Mucosa of rectum (tissue), 2 donors: ENCODE measurements around the gene MAP4K3.

Experiments
- H3K27ac ChIP-seq, 2 donors: one replicate each; pipeline ENCODE4 v1.7.0; 2013; ENCODE audit warnings: inconsistent platforms in 2 of 2, low read depth in 2 of 2, low read length in 2 of 2
- H3K27me3 ChIP-seq, 2 donors: one replicate each; pipeline ENCODE4 v1.7.0; 2013; ENCODE audit warnings: low read length in 2 of 2; ENCODE audit not compliant: control insufficient read depth in 2 of 2, insufficient read depth in 2 of 2
- H3K36me3 ChIP-seq, 2 donors: one replicate each; pipeline ENCODE4 v1.7.0; 2013; ENCODE audit warnings: low read length in 2 of 2; ENCODE audit not compliant: control insufficient read depth in 2 of 2, insufficient read depth in 2 of 2
- H3K4me1 ChIP-seq, 2 donors: one replicate each; pipeline ENCODE4 v1.7.0; 2013; ENCODE audit warnings: low read length in 2 of 2, mild to moderate bottlenecking in 1 of 2; ENCODE audit not compliant: control insufficient read depth in 2 of 2, insufficient read depth in 2 of 2
- H3K4me3 ChIP-seq, 2 donors: one replicate each; pipeline ENCODE4 v1.7.0; 2013; ENCODE audit warnings: low read length in 2 of 2
- H3K9ac ChIP-seq, 2 donors: one replicate each; pipeline ENCODE4 v1.7.0; 2013; ENCODE audit warnings: low read length in 2 of 2, low read depth in 1 of 2, mild to moderate bottlenecking in 1 of 2
- H3K9me3 ChIP-seq, 2 donors: one replicate each; pipeline ENCODE4 v1.7.0; 2013; ENCODE audit warnings: low read length in 2 of 2; ENCODE audit not compliant: control insufficient read depth in 2 of 2
- donor health status: healthy.
- donor health status: Normal muscosa, but diverticular disease.

Gene MAP4K3

GRCh38 chr2:39289609-39290008, 147.5 kb downstream of the MAP4K3 start:
- no peak overlapping the region for H3K9ac ChIP-seq
- no peak overlapping the region for H3K27ac ChIP-seq
- H3K36me3 ChIP-seq: peaks cover 26 to 29% of the 10 kb centered on the region in 2 donors

GRCh38 chr2:39283561-39283960, 153.5 kb downstream of the MAP4K3 start:
- H3K4me3 ChIP-seq: no peak overlapping the region
- peaks cover 17 to 25% of the 10 kb centered on the region in 2 donors for H3K36me3 ChIP-seq
- no peak overlapping the region for H3K9ac ChIP-seq
- no peak overlapping the region for H3K27ac ChIP-seq
- H3K27me3 ChIP-seq: no peaks in the 10 kb centered on the region
- H3K9me3 ChIP-seq: no peaks in the 10 kb centered on the region
- H3K4me1 ChIP-seq: no peaks in the 10 kb centered on the region

More at GRCh38 chr2:39289609-39290008, 147.5 kb downstream of the MAP4K3 start:
- H3K27me3 ChIP-seq: no peaks in the 10 kb centered on the region
- no peaks in the 10 kb centered on the region for H3K4me1 ChIP-seq
- H3K9me3 ChIP-seq: no peaks in the 10 kb centered on the region
- no peak overlapping the region for H3K4me3 ChIP-seq

- Histone ChIP-seq H3K27me3 (no peaks in the 10 kb centered on the region), H3K4me3 (no peak overlapping the region), H3K36me3 (peaks cover 23 to 25% of the 10 kb centered on the region in 2 donors), H3K9ac (no peak overlapping the region), H3K9me3 (no peaks in the 10 kb centered on the region), H3K27ac (no peak overlapping the region), H3K4me1 (no peaks in the 10 kb centered on the region)
Measured at GRCh38 chr2:39281391-39281790, 155.7 kb downstream of the MAP4K3 start.

GRCh38 chr2:39275016-39275415, 162.1 kb downstream of the MAP4K3 start:
- Histone ChIP-seq H3K36me3 (peaks cover 22 to 34% of the 10 kb centered on the region in 2 donors), H3K9me3 (no peaks in the 10 kb centered on the region), H3K27me3 (no peaks in the 10 kb centered on the region), H3K4me1 (no peaks in the 10 kb centered on the region), H3K27ac (no peak overlapping the region), H3K4me3 (no peak overlapping the region), H3K9ac (no peak overlapping the region)

GRCh38 chr2:39269941-39270340, 167.1 kb downstream of the MAP4K3 start:
- Histone ChIP-seq H3K36me3 (peaks cover 8 to 19% of the 10 kb centered on the region in 2 donors), H3K27me3 (no peaks in the 10 kb centered on the region), H3K27ac (no peak overlapping the region), H3K4me3 (no peak overlapping the region), H3K9me3 (no peaks in the 10 kb centered on the region), H3K4me1 (peaks cover 0 to 11% of the 10 kb centered on the region in 2 donors), H3K9ac (no peak overlapping the region)

- Histone ChIP-seq H3K9ac (no peak overlapping the region), H3K9me3 (no peaks in the 10 kb centered on the region), H3K4me1 (peaks cover 0 to 14% of the 10 kb centered on the region in 2 donors), H3K27me3 (no peaks in the 10 kb centered on the region), H3K4me3 (no peak overlapping the region), H3K36me3 (peaks cover 6 to 15% of the 10 kb centered on the region in 2 donors), H3K27ac (no peak overlapping the region)
Measured at GRCh38 chr2:39266916-39267434, 170.1 kb downstream of the MAP4K3 start.

GRCh38 chr2:39266139-39266805, 170.8 kb downstream of the MAP4K3 start:
- H3K9ac ChIP-seq: no peak overlapping the region
- no peak overlapping the region for H3K4me3 ChIP-seq
- no peak overlapping the region for H3K27ac ChIP-seq
- peaks cover 6 to 14% of the 10 kb centered on the region in 2 donors for H3K36me3 ChIP-seq
- H3K27me3 ChIP-seq: no peaks in the 10 kb centered on the region
- no peaks in the 10 kb centered on the region for H3K9me3 ChIP-seq
- peaks cover 0 to 14% of the 10 kb centered on the region in 2 donors for H3K4me1 ChIP-seq

GRCh38 chr2:39265315-39265714, 171.8 kb downstream of the MAP4K3 start:
- Histone ChIP-seq H3K9ac (no peak overlapping the region), H3K27me3 (no peaks in the 10 kb centered on the region), H3K9me3 (no peaks in the 10 kb centered on the region), H3K4me1 (peaks cover 0 to 14% of the 10 kb centered on the region in 2 donors), H3K4me3 (no peak overlapping the region), H3K27ac (no peak overlapping the region), H3K36me3 (peaks cover 6 to 10% of the 10 kb centered on the region in 2 donors)

- Histone ChIP-seq H3K9me3 (no peaks in the 10 kb centered on the region), H3K4me1 (peaks cover 0 to 14% of the 10 kb centered on the region in 2 donors), H3K27ac (no peak overlapping the region), H3K27me3 (no peaks in the 10 kb centered on the region), H3K36me3 (peaks cover 8 to 12% of the 10 kb centered on the region in 2 donors), H3K4me3 (no peak overlapping the region), H3K9ac (no peak overlapping the region)
Measured at GRCh38 chr2:39264733-39265132, 172.4 kb downstream of the MAP4K3 start.

- H3K36me3 ChIP-seq: peaks cover 17 to 18% of the 10 kb centered on the region in 2 donors
- H3K27ac ChIP-seq: no peak overlapping the region
- no peak overlapping the region for H3K9ac ChIP-seq
- no peak overlapping the region for H3K4me3 ChIP-seq
- no peaks in the 10 kb centered on the region for H3K9me3 ChIP-seq
- no peaks in the 10 kb centered on the region for H3K27me3 ChIP-seq
- H3K4me1 ChIP-seq: peaks cover 0 to 4% of the 10 kb centered on the region in 2 donors
Measured at GRCh38 chr2:39260087-39260486, 177.0 kb downstream of the MAP4K3 start.
